Right renal pelvis (tissue), 4 donors: ENCODE measurements around the gene NFKB2. TPM values are rescaled to one million over a fixed set of nuclear protein-coding genes. Genes with fewer than 3 reads are reported as not detected.

ENCODE experiments used
- DNase-seq, 4 donors: peaks; one replicate each; pipeline ENCODE4 v3.0.0-alpha.2; 2013; ENCODE audit warnings: low read depth in 4 of 4, low spot score in 3 of 4, missing footprints in 1 of 4
- polyA plus RNA-seq, 4 donors: library from polyadenylated mRNA; unstranded; fragments of 120-200 nt; gene quantifications; one replicate each; pipeline ENCODE4 v1.2.1, GENCODE V29; 2013; ENCODE audit not compliant: insufficient read length in 4 of 4

Gene NFKB2
- polyA plus RNA-seq, 4 donors = 17.6 to 24.7 (median 18.7) TPM

DNA sequence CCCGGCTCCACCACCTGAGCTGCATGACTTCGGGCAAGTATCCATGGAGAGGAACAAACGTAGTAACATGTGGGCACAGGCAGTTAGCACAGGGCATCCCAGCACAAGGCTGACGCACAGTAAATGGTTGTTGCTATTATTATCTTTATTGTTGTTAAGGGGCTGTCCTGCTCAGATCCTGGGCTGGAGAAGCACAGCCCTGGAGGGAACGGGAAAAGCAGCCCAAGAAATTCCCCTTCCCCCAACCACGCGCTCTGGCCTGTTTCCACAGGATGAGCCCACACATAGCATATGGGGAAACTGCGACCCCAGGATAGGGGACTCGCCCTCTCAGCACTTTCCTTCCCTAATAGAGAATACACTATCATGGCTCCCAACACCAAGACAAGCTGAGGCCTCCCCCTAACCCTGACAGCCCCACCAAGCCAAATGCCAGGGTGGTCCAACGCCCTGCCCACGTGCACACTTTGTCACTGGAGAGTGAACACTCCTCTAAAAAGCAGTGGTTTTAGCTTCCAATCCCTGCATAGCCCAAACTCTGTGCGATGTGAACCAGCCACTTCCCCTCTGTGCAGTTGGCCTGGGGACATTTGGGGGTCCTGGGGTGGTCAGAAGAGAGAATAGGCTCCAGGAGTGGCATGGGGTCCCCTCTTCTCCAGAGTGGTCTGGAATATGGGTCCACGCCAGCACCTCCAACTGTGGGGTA lies 12.1 kb downstream of the NFKB2 start:
- DNase-seq = no peak

DNA sequence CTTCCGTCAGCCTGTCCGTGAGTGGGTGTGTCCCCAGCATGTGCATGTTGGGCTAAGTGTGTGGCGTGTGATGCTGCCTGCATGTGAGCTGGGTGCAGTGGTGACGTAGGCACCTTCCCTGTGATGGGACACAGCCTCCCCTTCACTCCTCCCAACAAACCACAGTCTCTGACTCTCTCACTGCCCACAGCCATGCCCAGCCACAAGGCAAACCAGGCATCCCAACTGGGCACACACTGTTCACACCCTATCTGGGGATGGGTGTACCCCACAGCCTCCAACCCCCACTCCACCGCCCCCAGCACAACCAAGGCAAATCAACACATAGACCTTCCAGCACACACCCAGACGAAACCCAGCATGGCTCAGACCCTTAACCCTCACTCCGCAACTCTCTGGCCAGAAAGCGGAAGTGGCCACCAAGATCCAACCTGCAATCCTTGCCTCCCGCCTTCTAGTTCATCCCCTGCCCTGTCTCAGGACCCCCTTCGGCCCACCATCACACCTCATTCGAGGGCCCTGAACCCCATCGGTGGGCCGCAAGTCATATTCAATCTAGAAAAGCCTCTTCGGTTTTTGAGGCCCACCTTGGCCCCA lies 12.7 kb downstream of the NFKB2 start:
- DNase-seq = no peak

DNA sequence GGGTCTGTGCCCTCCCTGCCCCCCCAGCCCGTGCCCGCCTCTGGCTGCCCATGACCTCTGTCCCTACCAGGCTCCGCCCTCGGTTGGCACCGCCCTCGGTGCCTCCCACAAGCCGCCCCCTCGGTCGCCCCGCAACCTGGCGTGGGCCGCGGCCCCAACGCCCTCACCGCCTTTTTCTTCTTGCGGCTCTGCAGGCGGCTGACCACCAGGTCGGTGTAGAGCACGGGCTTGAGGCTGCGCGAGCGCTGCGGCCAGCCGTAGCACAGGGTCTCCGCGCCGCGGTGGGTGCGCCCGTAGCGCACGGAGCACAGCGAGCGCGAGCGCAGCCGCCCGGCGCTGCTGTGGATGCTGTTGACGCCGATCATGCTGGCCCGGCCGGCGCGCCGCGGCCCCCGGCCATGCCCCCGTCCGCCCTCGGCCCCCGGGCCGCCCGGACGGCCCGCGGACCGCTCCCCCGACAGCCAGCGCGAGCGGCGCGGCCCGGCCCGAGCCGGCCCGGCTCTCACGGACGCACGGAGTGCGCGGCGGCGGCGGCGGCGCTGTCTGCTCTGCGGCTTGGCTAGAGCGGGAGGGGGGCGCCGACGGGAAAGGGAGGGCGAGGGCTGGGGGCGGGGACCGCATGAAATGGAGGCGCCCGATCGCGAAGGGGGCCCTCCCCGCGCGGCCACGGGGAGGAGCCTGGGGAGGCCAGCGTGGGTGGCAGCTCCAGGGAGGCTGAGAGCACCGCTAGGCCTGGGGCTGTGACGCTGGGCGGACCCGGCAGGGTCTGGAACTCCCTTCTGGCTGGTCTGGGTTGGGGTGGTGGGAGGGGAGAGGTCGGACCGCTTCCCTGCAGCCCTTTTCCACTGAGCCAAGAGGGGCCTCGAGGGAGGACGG lies 13.5 kb downstream of the NFKB2 start:
- no peak for DNase-seq

DNA sequence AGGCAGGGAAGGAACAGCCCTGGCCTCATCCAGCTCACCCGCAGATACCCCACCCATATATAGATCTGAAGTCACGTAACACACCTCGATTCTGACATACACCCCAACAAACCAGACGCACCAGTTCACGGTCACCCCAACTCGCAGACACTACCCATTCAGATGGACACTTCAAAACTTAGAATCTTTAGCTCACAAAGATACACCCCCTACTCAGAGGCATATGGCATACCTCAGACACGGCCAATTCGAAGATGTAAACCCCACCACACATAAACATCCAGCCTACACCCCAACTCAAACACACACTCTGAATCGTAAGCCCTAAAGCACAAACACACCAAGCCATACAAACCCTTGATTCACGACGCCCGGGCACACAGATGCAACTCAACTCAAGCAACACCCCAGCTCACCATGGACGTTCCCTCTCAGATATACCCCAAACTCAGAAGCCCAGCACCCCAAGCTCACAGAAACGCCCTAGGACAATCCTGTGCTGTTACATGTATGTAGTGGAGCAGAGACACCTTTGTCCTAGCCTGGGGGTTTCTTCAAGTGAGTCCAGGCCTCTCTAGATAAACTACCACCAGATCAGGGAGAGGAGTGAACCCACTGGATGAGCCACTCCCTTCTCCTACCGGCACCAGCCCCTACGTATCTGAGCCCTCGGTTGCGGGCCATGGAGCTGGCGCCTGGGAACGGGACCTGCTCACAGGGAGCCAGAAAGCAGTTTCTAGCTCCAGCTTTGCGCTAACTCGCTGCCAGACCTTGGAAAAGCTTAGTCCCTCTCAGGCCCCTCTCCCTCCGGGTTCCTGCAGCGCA lies 14.3 kb downstream of the NFKB2 start:
- no peak for DNase-seq

DNA sequence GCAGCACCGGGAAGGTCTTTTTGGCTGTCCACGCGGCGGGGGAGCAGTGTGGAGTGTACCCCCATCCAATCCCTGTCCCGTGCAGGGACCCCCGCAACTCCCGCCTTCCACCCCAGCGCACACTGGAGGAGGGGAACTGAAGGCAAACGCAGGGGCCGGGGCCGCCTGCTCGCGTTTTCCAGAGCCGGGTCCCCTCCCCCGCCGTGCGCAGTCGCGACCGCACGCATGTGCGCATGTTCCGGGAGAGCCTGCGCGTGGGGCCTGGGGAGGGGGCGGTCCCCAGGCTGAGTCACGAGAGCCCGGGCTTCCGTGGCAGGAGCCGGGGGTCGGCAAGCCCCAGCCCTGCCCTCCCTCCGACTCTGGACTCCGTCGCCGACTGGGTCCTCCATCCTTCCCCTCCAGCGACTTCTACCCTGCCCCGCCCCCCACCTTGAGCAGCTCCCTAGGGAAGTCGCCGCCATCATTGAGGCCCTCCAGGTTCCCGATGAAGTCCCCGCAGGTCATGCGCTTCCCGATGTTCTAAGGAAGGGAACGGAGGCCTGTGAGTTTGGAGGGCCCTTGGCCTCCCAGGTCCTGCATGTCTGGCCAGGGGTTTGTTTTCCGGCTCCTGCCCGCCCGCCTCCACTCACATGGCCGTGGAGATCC lies 15.0 kb downstream of the NFKB2 start:
- DNase-seq = no peak

DNA sequence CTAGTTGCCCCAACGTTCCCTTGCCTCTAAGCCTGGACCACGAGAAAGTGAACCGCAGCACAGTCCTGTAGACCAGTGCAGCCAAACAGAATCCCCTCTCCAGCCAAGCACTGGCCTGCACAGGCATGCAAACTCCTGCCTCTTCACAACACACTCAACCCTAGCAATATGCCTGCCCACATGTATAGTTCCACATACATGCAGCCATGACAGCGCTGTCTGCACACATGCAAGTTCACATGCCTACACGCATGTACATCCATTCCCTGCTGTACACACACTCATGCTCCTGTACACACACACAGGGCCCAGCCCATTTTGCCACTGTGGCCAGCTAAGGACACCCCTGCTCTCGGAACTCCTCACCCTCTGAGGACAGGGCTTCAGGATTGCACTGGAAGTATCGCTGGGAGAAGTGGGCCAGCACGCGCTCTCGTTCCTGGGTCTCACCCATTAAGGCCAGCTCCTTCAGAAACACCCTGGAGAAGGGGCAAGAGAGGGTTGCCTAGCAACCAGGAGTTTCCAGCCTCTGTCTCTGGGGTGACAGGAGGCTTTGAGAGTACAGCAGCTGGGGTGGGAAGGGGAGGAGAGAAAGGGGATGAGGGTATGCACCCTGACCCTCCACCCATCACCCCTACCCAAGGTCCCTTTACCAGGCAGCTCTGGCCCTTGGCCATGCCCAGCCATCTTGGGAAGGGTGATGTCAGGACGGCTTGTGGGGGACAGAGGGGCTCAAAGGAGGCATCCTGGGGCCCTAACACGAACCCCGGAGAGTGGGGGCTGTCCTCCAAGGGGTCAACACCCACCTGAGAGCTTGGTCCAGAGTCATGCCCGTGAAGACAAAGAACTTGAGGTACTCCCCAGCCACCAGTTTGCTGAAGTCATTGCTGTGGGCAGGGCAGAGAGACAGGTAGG lies 16.1 kb downstream of the NFKB2 start:
- DNase-seq = no peak

DNA sequence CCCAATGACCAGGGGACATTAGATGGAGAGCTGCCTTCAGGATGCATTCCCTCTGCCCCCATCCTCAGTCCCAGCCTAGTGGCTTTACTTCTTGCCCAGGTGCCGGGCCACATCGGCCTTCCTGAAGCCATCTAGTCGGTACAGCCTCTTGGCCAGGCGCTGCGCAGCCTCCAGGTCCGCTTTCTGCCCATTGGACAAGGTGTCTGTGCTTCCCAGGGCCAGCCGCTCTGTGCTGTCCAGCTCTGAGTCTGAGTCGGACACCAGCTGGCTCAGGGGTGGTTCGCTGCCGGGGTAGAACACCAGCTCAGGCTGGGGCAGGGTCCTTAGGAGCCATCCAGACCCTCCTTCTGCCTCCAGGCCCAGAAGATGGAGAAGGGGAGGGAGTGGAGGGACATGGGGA lies 16.8 kb downstream of the NFKB2 start:
- DNase-seq = no peak

DNA sequence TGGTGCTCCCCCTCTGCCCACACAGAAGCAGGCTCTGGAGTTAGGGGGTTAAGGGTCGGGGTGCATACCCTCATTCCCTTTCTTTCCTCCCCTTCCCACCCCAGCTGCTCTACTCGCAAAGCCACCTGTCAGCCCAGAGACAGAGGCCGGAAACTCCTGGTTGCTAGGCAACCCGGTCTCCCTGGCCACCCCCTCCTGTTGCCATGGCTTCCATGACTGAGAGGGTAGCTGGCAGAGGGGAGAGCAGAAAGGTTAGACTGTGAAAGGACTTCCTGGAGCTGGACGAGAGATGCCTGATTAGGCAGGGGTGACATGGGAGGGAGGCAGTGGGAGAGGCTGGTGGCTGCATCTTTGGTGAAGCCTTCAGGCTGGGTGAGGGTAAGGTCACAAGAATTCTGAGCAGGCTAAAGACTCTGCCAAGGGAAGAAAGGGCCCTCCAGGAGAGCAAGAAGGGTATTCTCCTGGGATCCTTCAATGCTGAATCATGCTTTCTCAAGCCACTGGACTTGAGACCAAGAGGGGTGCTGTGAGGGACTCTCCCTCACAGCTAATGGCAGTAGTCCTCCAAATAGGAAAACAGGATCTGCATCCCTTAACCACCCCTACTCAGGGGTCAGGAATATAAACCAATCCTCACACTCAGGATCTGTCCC lies 17.7 kb downstream of the NFKB2 start:
- no peak for DNase-seq

DNA sequence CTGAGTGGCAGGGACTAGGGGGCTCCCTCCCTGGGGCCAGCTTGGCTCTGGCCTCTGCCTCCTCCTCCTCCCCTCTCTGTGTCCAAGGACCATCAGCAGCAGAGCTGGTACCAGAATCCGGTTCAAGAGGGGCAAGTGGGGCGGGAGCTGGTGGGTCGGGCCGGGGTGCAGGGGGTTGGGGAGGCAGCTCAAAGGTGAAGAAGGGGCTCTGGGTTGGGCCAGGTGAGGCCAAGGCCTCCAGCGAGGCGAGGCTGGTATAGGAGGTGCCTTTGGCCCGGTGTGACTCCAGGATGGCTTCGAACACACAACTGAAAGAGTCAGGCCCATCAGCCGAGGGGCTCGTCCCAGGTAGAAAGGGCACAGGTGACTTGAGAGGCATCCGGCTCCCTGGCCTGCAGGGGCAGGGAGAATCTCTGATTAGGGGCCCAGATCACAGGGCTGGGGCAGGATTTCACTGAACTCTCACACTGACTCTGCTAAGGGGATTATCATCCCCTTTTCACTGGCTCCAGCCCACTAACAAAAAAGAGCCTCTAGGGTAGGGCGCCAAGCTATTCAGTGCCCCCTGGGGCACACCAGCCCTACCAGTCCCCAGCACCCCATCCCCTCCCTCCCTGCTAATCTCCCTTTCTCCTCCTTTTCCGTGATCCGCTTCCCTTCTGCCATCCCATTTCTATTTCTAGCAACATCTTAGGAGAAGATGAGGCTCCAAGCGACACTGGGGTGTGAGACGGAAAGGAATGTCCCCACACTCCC lies 18.5 kb downstream of the NFKB2 start:
- no peak for DNase-seq

DNA sequence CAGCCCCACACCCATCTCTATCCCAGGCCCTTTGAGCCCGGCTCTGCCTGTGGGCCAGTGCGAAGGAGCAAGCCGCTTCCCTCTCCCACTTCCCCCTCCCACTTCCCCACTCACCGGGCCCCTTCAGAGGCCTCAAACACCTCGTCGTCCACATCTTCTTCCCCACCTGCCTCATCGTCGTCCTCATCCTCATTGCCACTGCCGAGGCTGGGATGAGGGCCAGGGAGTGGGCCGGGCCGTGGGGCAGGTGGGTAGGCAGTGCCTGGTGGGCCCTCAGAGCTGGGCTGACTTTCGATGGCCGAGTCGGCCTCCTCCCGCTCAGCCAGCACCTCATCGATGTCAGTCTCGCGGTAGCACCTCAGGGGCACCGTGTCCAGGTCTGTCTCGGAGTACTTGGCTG lies 19.2 kb downstream of the NFKB2 start:
- no peak for DNase-seq

DNA sequence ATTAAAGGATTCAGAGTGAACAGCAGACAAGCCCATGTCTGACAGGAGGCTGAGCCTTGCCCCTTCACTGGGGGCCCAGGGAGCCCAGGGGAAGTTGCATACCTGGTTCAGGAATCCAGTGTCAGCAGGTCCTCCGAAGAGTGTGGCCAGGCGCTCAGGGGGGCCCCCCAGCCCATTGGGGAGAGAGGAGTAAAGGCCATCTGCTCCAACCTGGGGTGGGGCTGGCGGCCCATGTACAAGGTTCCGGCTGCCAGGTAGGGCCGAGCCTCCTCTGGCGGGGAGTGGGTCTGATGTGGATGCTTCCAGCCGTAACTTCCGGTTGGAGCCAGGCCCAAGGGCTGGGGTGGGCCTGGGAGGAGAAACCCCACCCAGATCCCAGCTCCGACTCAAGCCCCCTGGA lies 20.8 kb downstream of the NFKB2 start:
- DNase-seq = no peak

DNA sequence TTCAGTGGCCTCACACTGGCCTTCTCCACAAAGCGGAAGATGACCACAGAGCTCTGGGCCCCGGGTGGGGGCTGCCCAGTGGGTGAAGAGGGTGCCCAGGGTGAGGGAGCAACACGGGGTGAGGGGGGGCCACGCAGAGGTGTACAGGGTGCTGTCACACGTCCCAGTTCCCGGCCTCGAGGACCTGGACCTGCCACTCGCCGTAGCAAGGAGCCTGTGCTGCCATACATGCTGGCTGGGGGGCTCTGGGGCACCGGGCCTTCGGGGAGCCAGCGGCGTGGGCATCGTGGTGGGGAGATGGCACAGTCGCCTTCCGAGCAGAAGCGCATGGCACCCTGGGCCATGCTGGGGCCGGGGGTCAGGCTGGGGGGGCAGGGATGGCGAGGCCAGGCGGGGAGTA lies 21.2 kb downstream of the NFKB2 start:
- no peak for DNase-seq

DNA sequence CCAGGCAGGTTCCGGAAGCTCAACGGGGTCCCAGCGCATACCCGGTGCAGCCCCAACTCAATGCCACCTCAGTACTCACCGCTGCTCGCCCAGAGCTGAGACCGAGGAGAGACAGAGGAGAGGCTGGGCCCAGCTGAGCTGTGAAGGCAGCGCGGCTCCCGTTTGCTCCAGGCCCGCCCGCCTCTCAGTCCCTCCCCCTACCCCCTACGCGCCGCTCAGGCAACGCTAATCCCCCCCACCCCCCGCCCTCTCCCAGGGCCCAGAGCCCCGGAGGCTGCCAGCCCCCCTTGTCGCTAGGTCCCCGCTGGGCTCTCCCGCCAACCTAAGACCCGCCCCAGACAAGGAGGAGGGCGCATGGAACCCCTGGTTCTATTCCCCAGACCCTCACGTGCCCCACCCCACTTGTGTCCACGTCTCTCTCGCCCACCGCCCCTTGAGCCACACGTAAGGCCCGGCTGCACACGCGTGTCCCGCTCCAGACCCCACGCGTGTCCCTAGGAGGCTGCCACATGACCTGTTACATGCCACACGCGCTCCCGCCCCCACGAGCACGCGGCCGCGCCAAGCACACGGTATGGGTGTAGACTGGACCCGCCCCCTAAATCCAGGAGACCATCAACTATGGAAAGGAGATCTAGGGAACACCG lies 23.2 kb downstream of the NFKB2 start, which contains the start of gene PSD:
PSD (minus strand) TSS at position 164 of the 647 bp plus-strand sequence. CDS start 1,747 bp downstream, outside the sequence.
- no peak for DNase-seq

DNA sequence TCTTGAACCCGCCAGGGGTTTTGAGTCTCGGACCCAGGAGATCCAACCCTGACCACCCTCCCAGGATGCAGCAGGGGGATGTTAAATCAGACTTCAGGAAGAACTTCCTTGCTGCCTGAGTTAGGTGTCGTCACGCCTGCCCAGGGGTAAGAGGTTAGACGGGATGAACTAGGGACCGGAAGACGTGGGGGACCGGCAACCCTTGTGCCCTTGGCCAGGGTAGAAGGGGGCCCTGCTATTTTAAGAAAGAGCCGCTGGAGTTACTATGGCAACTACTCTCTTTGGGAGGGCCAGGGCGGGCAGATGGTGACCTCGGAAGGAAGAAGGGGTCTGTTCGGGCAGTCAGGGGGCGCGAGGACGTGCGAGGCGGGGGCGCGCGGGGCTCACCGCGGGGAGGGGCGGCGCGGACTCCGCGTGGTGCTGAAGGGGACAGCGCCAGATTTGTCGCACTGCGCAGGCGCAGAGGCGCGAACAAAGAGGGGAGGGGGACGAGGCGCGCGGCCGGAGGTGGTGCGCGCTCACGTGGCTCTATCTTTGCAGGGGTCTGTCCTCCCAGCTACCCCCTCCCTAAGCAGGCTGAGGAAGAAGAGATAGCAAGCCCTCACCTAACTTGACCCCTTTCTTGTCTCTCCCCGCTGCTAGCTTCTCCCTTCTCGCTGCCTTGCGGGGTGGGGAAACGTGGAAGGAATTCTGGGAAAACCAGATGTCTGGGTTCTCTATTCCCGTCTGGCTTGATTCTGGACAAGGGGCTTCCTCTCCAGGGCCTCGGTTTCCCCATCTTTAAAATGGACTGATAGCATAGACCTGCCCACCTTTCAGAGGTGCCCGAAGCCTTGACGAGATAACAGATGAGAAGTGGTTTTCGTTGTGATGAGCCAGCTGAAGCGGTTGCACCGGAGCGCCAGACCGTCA lies 24.0 kb downstream of the NFKB2 start:
- no peak for DNase-seq

DNA sequence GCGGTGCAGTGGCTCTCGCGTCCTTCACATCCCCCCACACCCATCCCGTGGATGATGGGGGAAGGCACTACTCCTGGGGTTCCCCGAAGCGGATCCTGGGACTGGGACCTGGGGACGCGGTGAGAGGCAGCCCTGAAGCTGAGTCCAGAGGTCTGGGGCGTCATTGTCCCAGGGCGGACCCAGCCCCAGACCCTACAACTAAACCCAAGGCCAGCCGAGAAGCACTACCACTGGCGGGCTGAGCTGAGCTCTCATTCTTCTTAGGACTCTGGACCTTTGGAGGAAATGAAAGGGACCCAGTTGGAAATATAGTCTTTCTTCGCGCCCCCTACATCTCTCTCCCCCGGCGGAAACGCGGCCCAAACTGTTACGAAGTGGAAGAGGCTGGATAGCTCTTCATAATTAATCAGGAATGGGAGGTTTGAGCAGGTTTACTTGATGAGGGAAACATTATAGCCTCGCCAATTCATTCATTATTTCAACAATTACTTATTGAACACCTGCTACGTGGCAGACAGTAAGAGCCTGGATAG lies 24.7 kb downstream of the NFKB2 start:
- no peak for DNase-seq
